Measurements from ENCODE around the gene CCIN. TPM values are rescaled to one million over a fixed set of nuclear protein-coding genes. Genes with fewer than 3 reads are reported as not detected.
"Not testable (repeated sequence)": the region's sequence is repeated elsewhere in the genome, so short reads cannot be mapped to it uniquely, and the experiment has no call there.

CCIN gene
- total RNA-seq, 4 donors from 2014 or later: not detected

DNA sequence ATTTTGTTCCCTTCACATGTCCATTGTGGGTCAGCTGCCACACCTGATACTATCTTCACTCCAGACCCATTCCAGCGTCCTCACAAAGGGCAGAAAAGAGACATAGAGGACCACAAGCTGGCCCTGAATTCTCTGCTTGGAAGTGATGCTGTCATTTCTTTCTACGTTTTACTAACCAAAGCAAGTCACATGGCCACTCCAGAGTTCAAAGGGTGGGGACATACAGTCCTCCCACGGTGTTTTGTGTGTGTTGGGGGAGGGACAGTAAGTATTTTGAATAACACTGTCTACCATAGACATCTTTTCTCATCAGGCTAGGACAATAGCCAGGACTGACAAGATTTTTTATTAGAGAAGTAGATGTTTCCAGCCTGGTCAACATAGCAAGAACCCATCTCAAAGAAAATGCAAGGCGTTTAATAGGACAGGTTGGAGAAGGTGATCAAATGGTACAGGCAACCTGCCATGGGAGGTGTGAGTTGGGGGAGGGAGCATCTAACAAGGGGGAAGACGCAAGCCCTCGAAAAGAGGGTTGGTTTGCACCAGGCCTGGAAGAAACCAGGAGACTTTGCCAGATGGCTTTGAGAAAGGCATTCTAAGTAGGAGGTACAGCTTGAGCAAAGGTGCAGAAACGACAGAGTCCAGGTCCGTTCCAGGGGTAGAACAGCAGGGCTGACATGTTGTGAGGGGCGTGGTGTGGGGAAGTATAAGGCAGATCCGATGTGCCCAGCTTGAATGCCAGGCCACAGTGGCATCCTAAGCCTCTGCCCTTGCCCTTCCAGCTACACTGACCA lies 43.9 kb upstream of the CCIN start:
- Histone ChIP-seq H3K36me3 (peaks cover 12% of the 10 kb centered on the region), H3K9me3 (no peaks in the 10 kb centered on the region), H3K4me1 (no peaks in the 10 kb centered on the region), H3K27ac (no peak overlapping the region), H3K4me3 (no peak overlapping the region), H3K27me3 (no peaks in the 10 kb centered on the region)
- no peak for DNase-seq (ENCODE audit: low spot score in 2 of 2)
- WGBS: 78% methylated on average over 10 of the region's 10 CpGs
- TF ChIP-seq EP300 (IDR thresholded peaks at IDR 0.05) (no peak), POLR2AphosphoS5 (IDR thresholded peaks at IDR 0.05) (no peak), POLR2A (IDR thresholded peaks at IDR 0.05) (no peak)
- TF ChIP-seq, protein P1, sequence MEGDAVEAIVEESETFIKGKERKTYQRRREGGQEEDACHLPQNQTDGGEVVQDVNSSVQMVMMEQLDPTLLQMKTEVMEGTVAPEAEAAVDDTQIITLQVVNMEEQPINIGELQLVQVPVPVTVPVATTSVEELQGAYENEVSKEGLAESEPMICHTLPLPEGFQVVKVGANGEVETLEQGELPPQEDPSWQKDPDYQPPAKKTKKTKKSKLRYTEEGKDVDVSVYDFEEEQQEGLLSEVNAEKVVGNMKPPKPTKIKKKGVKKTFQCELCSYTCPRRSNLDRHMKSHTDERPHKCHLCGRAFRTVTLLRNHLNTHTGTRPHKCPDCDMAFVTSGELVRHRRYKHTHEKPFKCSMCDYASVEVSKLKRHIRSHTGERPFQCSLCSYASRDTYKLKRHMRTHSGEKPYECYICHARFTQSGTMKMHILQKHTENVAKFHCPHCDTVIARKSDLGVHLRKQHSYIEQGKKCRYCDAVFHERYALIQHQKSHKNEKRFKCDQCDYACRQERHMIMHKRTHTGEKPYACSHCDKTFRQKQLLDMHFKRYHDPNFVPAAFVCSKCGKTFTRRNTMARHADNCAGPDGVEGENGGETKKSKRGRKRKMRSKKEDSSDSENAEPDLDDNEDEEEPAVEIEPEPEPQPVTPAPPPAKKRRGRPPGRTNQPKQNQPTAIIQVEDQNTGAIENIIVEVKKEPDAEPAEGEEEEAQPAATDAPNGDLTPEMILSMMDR (IDR thresholded peaks at IDR 0.05): no peak

DNA sequence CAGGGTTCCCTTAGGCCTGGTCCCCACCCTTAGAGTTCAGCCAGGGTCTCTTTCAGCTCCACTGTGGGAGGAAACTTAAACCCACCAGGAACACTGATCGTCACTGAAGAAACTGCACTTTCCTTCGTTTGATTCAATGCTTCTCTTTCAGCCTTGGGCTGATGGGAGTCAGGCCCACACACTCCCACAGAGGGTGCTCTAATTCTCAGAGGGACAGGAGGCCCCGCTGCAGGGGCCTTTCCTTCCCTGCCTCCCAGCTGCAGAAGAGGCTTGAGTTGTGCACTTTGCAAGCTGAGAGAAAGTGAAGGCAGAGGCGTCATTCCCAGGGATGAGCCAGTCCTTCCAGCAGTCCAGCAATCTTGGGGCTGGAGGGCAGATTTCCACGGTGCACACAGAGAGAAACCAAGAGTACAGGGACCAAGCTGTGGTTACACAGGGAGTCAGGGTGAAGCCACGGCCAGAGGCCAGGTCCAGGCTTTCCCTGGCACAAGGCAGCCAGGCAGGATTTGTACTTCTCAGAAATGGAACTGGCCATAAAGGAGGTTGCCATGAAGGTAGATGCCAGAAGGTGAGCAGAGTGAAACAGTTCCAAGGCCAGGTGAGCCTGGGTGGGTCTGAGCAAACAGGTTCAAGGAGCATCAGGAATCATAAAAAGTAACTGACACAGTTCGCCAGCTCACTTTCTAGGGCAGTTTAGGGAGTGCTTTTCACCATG lies 43.0 kb upstream of the CCIN start:
- H3K36me3 ChIP-seq: peaks cover 11% of the 10 kb centered on the region
- TF ChIP-seq POLR2AphosphoS5 (IDR thresholded peaks at IDR 0.05) (no peak), POLR2A (IDR thresholded peaks at IDR 0.05) (no peak), EP300 (IDR thresholded peaks at IDR 0.05) (no peak)
- TF ChIP-seq, protein P1 (IDR thresholded peaks at IDR 0.05): no peak
- WGBS: 74% methylated on average over 7 of the region's 7 CpGs
- no peak overlapping the region for H3K27ac ChIP-seq
- H3K27me3 ChIP-seq: no peaks in the 10 kb centered on the region
- no peaks in the 10 kb centered on the region for H3K4me1 ChIP-seq
- no peak for DNase-seq (ENCODE audit: low spot score in 2 of 2)
- H3K4me3 ChIP-seq: no peak overlapping the region
- no peaks in the 10 kb centered on the region for H3K9me3 ChIP-seq

DNA sequence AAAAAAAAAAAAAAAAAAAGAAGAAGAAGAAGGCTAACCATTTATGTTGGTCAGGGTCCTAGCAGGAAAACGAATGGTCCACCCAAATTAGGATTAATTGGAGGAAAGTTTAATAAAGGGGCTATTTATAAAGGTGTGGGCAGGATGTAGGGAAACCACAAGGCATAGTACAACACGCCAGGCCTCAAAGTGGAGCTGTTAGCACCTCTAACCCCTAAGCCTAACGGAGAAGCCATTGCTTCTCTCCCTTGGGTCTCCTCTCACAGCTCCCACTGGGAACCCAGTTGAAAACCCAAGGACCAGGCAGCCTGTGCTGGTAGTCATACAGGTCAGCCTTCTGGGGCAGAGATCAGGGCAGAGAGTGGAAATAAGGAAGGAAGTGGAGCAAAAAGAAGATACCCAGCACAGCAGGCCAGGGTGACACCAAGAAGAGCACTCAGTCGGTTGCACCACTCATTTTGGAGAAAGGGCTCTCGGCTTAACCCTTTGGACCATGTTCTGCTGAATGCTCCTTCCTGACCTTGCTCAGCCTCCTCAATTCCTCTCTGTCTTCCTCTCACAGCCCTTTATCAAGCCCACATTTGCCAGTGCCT lies 41.4 kb upstream of the CCIN start:
- Histone ChIP-seq H3K4me1 (no peaks in the 10 kb centered on the region), H3K27ac (no peak overlapping the region), H3K27me3 (no peaks in the 10 kb centered on the region), H3K9me3 (no peaks in the 10 kb centered on the region), H3K4me3 (no peak overlapping the region), H3K36me3 (no peaks in the 10 kb centered on the region)
- 79% methylated on average over 5 of the region's 5 CpGs for WGBS
- no peak for DNase-seq (ENCODE audit: low spot score in 2 of 2)
- TF ChIP-seq POLR2AphosphoS5 (IDR thresholded peaks at IDR 0.05) (no peak), POLR2A (IDR thresholded peaks at IDR 0.05) (no peak), EP300 (IDR thresholded peaks at IDR 0.05) (no peak)
- TF ChIP-seq, protein P1 (IDR thresholded peaks at IDR 0.05): no peak

DNA sequence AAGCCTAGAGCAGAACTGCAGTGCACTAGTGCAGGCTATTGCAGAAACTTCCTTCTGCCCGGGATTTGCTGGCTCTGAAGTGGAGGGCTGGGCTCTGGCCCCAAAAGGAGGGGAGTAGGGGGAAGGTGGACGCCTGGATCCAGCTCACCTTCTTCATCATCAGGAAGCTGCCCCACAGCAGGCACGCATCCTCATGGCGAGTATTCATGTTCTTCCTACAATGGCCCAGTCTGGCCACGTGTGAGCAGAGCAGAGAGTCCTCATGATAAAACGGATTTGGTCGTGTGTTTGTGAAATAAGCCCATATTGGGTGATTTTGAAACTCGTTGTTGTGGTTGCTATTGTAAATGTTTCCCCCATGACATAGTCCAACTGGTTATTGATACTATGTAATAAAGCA lies 40.8 kb upstream of the CCIN start:
- DNase-seq (ENCODE audit: low spot score in 2 of 2): no peak
- H3K9me3 ChIP-seq: no peaks in the 10 kb centered on the region
- no peaks in the 10 kb centered on the region for H3K4me1 ChIP-seq
- no peaks in the 10 kb centered on the region for H3K27me3 ChIP-seq
- TF ChIP-seq, protein P1 (IDR thresholded peaks at IDR 0.05): no peak
- no peak for TF ChIP-seq POLR2A (IDR thresholded peaks at IDR 0.05)
- no peak for TF ChIP-seq POLR2AphosphoS5 (IDR thresholded peaks at IDR 0.05)
- TF ChIP-seq EP300 (IDR thresholded peaks at IDR 0.05): no peak
- no peak overlapping the region for H3K27ac ChIP-seq
- H3K4me3 ChIP-seq: no peak overlapping the region
- no peaks in the 10 kb centered on the region for H3K36me3 ChIP-seq
- WGBS: 79% methylated on average over 8 of the region's 8 CpGs

DNA sequence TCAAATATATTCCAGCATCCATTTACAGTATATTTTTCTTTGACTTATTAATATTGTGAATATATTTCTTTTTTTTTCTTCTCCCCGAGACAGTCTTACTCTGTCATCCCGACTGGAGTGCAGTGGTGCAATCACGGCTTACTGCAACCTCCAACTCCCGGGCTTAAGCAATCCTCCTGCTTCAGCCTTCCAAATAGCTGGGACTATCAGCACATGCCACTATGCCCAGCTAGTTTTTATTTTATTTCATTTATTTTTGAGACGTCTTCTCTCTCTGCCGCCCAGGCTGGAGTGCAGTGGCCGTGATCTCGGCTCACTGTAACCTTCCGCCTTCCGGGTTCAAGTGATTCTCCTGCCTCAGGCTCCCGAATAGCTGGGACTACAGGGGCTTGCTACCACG lies 40.0 kb upstream of the CCIN start:
- no peak overlapping the region for H3K27ac ChIP-seq
- H3K27me3 ChIP-seq: no peaks in the 10 kb centered on the region
- TF ChIP-seq, protein P1 (IDR thresholded peaks at IDR 0.05): no peak
- no peak for TF ChIP-seq POLR2AphosphoS5 (IDR thresholded peaks at IDR 0.05)
- no peak for TF ChIP-seq EP300 (IDR thresholded peaks at IDR 0.05)
- no peak for TF ChIP-seq POLR2A (IDR thresholded peaks at IDR 0.05)
- no peaks in the 10 kb centered on the region for H3K4me1 ChIP-seq
- 89% methylated on average over 12 of the region's 12 CpGs for WGBS
- no peaks in the 10 kb centered on the region for H3K36me3 ChIP-seq
- H3K9me3 ChIP-seq: no peaks in the 10 kb centered on the region
- no peak for DNase-seq (ENCODE audit: low spot score in 2 of 2)
- H3K4me3 ChIP-seq: no peak overlapping the region

DNA sequence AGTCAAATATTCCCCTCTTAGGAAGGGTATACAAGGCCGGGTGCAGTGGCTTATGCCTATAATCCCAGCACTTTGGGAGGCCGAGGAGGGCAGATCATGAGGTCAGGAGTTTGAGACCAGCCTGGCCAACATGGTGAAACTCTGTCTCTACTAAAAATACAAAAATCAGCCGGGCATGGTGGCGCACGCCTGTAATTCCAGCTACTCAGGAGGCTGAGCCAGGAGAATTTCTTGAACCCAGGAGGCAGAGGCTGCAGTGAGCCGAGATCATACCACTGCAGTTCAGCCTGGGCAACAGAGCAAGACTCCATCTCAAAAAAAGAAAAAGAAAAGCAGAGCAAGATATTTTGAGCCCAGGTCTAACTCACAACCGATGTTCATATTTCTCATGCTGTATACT lies 37.5 kb upstream of the CCIN start:
- 85% methylated on average over 7 of the region's 7 CpGs for WGBS
- DNase-seq (ENCODE audit: low spot score in 2 of 2): not testable (repeated sequence)

More for the DNA sequence above, 37.5 kb upstream of the CCIN start:
- H3K36me3 ChIP-seq, H3K4me1 ChIP-seq, H3K27me3 ChIP-seq, H3K9me3 ChIP-seq, H3K4me3 ChIP-seq: not testable (repeated sequence)
- H3K27ac ChIP-seq: peak overlapping the region; percentile 29

All from suprapubic skin (tissue), 4 donors.